Measurements from ENCODE around the gene NLRP10.

NLRP10 gene

GRCh38 chr11:7941146-7941545 is 24.1 kb downstream of the NLRP10 start:
- no peak for DNase-seq (ENCODE audit: low spot score)
- no peak for TF ChIP-seq CTCF (IDR thresholded peaks at IDR 0.05)
- Histone ChIP-seq H3K4me3 (no peak overlapping the region), H3K27ac (no peak overlapping the region)

- H3K4me3 ChIP-seq, result no peak overlapping the region
- no peak for DNase-seq (ENCODE audit: low spot score)
These were observed 28.6 kb downstream of the NLRP10 start for GRCh38 chr11:7936615-7937014.

DNA sequence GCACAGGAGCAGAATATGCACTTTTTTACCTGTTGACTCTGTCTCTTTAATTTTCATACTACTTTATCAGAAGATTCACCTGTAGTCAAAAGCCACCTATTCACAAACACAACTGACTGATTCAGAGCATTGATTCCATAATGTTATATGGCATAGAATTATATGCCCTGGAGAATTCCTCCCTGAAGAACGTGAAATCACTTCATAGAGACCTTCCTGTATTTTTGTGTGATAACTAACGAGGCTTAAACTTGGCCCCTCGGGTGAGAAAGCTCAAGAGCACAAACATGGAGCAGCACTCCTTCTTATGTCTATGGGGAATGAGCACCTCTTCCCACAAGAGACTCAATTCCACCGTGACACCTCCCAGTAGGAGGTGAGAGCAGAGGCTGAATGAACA is 34.1 kb downstream of the NLRP10 start, which contains the start of gene OR10A6:
OR10A6 (minus strand) TSS at position 101 of the 400 bp plus-strand sequence. CDS start 2,606 bp downstream, outside the sequence.
- H3K4me3 ChIP-seq, result no peak within 1 kb of the TSS
- DNase-seq (ENCODE audit: low spot score), result no peak
- TF ChIP-seq CTCF (IDR thresholded peaks at IDR 0.05), result no peak
- H3K27ac ChIP-seq, result no peak within 1 kb of the TSS

More at GRCh38 chr11:7936615-7937014, 28.6 kb downstream of the NLRP10 start:
- H3K27ac ChIP-seq, result no peak overlapping the region
- TF ChIP-seq CTCF (IDR thresholded peaks at IDR 0.05), result no peak

DNA sequence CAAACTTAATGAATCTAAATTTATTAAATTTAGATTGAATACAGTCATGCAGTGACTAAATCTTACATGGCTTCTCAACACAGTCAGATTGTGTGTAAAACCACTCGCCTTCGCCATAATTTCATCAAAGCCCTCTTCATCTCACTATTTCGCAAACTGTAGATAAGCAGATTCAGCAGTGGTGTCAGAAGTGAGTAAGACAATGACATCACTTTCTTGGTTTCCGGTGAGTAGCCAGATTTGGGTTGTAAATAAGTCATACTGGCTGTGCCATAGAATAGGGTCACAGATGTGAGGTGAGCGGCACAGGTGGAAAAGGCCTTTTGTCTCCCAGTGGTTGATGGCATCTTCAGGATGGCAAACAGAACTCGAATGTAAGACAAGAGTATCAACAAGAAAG is 37.6 kb downstream of the NLRP10 start:
- TF ChIP-seq CTCF (IDR thresholded peaks at IDR 0.05), result no peak
- Histone ChIP-seq H3K4me3 (no peak overlapping the region), H3K27ac (no peak overlapping the region)
- no peak for DNase-seq (ENCODE audit: low spot score)

DNA sequence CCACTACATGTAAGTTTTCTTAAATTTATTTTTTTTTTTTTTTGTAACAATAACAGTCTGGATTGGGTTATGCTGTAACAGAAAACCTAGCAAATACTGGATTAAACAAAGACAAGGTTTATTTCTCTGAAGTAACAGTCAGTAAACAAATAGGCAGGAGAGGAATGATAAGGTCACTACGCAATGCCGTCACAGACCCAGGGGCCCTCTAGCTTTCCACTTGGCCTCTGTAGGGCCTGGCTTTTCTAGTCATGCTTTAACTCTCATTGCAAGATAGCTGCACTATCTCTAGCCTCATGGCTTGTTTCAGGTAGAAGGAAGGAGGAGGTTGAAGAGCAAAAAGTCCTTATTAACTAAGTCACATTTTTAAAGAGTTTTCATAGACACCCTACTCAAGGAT is 40.7 kb downstream of the NLRP10 start:
- no peak for DNase-seq (ENCODE audit: low spot score)
- no peak for TF ChIP-seq CTCF (IDR thresholded peaks at IDR 0.05)
- H3K27ac ChIP-seq, result no peak overlapping the region
- no peak overlapping the region for H3K4me3 ChIP-seq

GRCh38 chr11:7918141-7918540 is 47.1 kb downstream of the NLRP10 start:
- Histone ChIP-seq H3K27ac (no peak overlapping the region), H3K4me3 (no peak overlapping the region)
- DNase-seq (ENCODE audit: low spot score), result no peak
- TF ChIP-seq CTCF (IDR thresholded peaks at IDR 0.05), result no peak

All from coronary artery (tissue), 2 donors.